Measurements from ENCODE around the gene NUP93.

NUP93 gene

GRCh38 chr16:56743840-56744239 lies 13.9 kb downstream of the NUP93 start:
- DNase-seq (ENCODE audit: low read depth in 2 of 2): no peak

- no peak for DNase-seq (ENCODE audit: low read depth in 2 of 2)
Observed at GRCh38 chr16:56744996-56745640, 15.2 kb downstream of the NUP93 start.

GRCh38 chr16:56747486-56748045 lies 17.6 kb downstream of the NUP93 start:
- no peak for DNase-seq (ENCODE audit: low read depth in 2 of 2)

- DNase-seq (ENCODE audit: low read depth in 2 of 2): no peak
Observed at GRCh38 chr16:56748191-56748590, 18.3 kb downstream of the NUP93 start.

GRCh38 chr16:56748826-56749225 lies 18.9 kb downstream of the NUP93 start:
- no peak for DNase-seq (ENCODE audit: low read depth in 2 of 2)

- no peak for DNase-seq (ENCODE audit: low read depth in 2 of 2)
Observed at GRCh38 chr16:56749672-56750491, 20.0 kb downstream of the NUP93 start.

- DNase-seq (ENCODE audit: low read depth in 2 of 2): no peak
Observed at GRCh38 chr16:56753410-56753809, 23.5 kb downstream of the NUP93 start.

- DNase-seq (ENCODE audit: low read depth in 2 of 2): no peak
Observed at GRCh38 chr16:56755038-56755437, 25.1 kb downstream of the NUP93 start.

GRCh38 chr16:56758432-56758831 lies 28.5 kb downstream of the NUP93 start:
- DNase-seq (ENCODE audit: low read depth in 2 of 2): no peak

- no peak for DNase-seq (ENCODE audit: low read depth in 2 of 2)
Observed at GRCh38 chr16:56758930-56759329, 29.0 kb downstream of the NUP93 start.

- DNase-seq (ENCODE audit: low read depth in 2 of 2): no peak
Observed at GRCh38 chr16:56763291-56763916, 33.5 kb downstream of the NUP93 start.

GRCh38 chr16:56764835-56765234 lies 34.9 kb downstream of the NUP93 start:
- no peak for DNase-seq (ENCODE audit: low read depth in 2 of 2)

- no peak for DNase-seq (ENCODE audit: low read depth in 2 of 2)
Observed at GRCh38 chr16:56765949-56766348, 36.0 kb downstream of the NUP93 start.

GRCh38 chr16:56767024-56767423 lies 37.1 kb downstream of the NUP93 start:
- no peak for DNase-seq (ENCODE audit: low read depth in 2 of 2)

GRCh38 chr16:56769677-56770076 lies 39.7 kb downstream of the NUP93 start:
- DNase-seq (ENCODE audit: low read depth in 2 of 2): no peak

- no peak for DNase-seq (ENCODE audit: low read depth in 2 of 2)
Observed at GRCh38 chr16:56771558-56772279, 41.8 kb downstream of the NUP93 start.

GRCh38 chr16:56773532-56773931 lies 43.6 kb downstream of the NUP93 start:
- no peak for DNase-seq (ENCODE audit: low read depth in 2 of 2)

- DNase-seq (ENCODE audit: low read depth in 2 of 2): no peak
Observed at GRCh38 chr16:56774016-56774680, 44.2 kb downstream of the NUP93 start.

- no peak for DNase-seq (ENCODE audit: low read depth in 2 of 2)
Observed at GRCh38 chr16:56775162-56775561, 45.2 kb downstream of the NUP93 start.

- no peak for DNase-seq (ENCODE audit: low read depth in 2 of 2)
Observed at GRCh38 chr16:56776562-56776961, 46.6 kb downstream of the NUP93 start.

- no peak for DNase-seq (ENCODE audit: low read depth in 2 of 2)
Observed at GRCh38 chr16:56777001-56777400, 47.1 kb downstream of the NUP93 start.

All from stimulated activated CD8-positive, alpha-beta memory T cell treated with anti-CD3 and anti-CD28 coated beads, Interleukin-7, amount 100 ng/mL, for 1 hour (primary cell).